Natural killer cell (primary cell): ENCODE data around the gene RASGEF1C. TPM values are rescaled to one million over a fixed set of nuclear protein-coding genes. Genes with fewer than 3 reads are reported as not detected.

Source experiments
- ATAC-seq, 3 donors: fragments of 150-1000 bp in 2 of 3; fragments of 200-7000 bp in 1 of 3; cut with Tn5 transposase; 1 replicate in 1 of 3; 2 replicates in 2 of 3; pipeline ENCODE4 v1.10.0; 2021; ENCODE audit warnings: mild to moderate bottlenecking in 2 of 3, moderate library complexity in 2 of 3
- DNase-seq, 2 donors: peaks; one replicate each; pipeline versions ENCODE4 v3.0.0 to v3.0.0-alpha.2; 2013 to 2021; ENCODE audit warnings: mixed read lengths in 1 of 2
- H3K27ac ChIP-seq: one replicate; pipeline ENCODE4 v1.5.1; 2013; ENCODE audit warnings: mild to moderate bottlenecking, low read length
- H3K27me3 ChIP-seq: one replicate; pipeline ENCODE4 v1.6.1; 2013; ENCODE audit warnings: low read length; ENCODE audit not compliant: control insufficient read depth, insufficient read depth
- H3K36me3 ChIP-seq: one replicate; pipeline ENCODE4 v1.6.1; 2013; ENCODE audit warnings: low read length; ENCODE audit not compliant: control insufficient read depth, insufficient read depth
- H3K4me1 ChIP-seq: one replicate; pipeline ENCODE4 v1.6.1; 2013; ENCODE audit warnings: low read length; ENCODE audit not compliant: control insufficient read depth, insufficient read depth
- H3K4me3 ChIP-seq: one replicate; pipeline ENCODE4 v1.5.1; 2013; ENCODE audit warnings: low read length
- H3K9me3 ChIP-seq: one replicate; pipeline ENCODE4 v1.6.1; 2013; ENCODE audit warnings: low read length; ENCODE audit not compliant: control insufficient read depth, insufficient read depth
- H3K27ac Mint-ChIP-seq, 2 donors: one replicate each; pipeline ENCODE4 v1.8.0; 2022; ENCODE audit warnings: mild to moderate bottlenecking in 2 of 2, mixed read lengths in 2 of 2, moderate library complexity in 1 of 2
- H3K27me3 Mint-ChIP-seq, 2 donors: one replicate each; pipeline ENCODE4 v1.8.0; 2022; ENCODE audit warnings: low read depth in 2 of 2, mixed read lengths in 2 of 2
- H3K36me3 Mint-ChIP-seq: one replicate; pipeline ENCODE4 v1.8.0; 2022; ENCODE audit warnings: mixed read lengths
- H3K4me1 Mint-ChIP-seq, 2 donors: one replicate each; pipeline ENCODE4 v1.8.0; 2022; ENCODE audit warnings: mixed read lengths in 2 of 2
- H3K4me3 Mint-ChIP-seq: one replicate; pipeline ENCODE4 v1.8.0; 2022; ENCODE audit warnings: mild to moderate bottlenecking, moderate library complexity, mixed read lengths
- H3K9me3 Mint-ChIP-seq, 2 donors: one replicate each; pipeline ENCODE4 v1.8.0; 2022; ENCODE audit warnings: mixed read lengths in 2 of 2
- WGBS: methylation state at CpG from one replicate; pipeline ENCODE4 v1.1.7; 2013; ENCODE audit warnings: missing lambda C conversion rate; ENCODE audit not compliant: insufficient coverage; 5-methylcytosine and 5-hydroxymethylcytosine counted together
- intact Hi-C: fragments of 100-400 bp; cut with micrococcal nuclease; formaldehyde crosslinking; loops from one replicate; pipeline ENCODE4 v1.14.2; 2022
- total RNA-seq, 4 donors: library from RNA; stranded (reverse); fragments of 120-200 nt in 1 of 4; gene quantifications; one replicate each; pipeline versions ENCODE4 v1.2.3 to v1.2.4, GENCODE V29; 2013 to 2022
- TF ChIP-seq, protein P1 (sequence below): fragments of 200-600 bp; IDR thresholded peaks from one replicate; pipeline ENCODE4 v1.8.0; 2022; ENCODE audit warnings: antibody characterized with exemption

RASGEF1C gene
- total RNA-seq, 3 donors from 2014 or later (not counting 1 experiment from before 2014, with no cell fraction given): not detected

DNA sequence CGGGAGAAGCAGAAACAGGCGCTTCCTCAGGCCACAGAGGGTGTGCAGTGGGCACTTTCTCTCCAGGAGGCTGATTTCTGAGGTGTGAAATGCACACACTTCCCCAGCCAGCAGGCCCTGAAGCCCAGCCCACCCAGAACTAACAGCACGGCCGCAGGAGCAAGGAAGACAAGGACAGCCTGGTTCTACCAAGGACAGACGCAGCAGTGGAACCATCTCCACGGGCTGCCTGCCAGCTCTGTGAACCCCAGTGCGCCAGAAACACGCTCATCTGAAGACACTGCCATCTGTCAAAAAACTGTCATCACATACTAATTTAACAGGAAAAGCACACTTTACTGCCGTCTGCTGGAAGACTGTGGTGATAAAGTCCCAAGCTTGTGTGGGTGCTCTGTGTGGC lies 42.1 kb upstream of the RASGEF1C start:
- TF ChIP-seq, protein P1, sequence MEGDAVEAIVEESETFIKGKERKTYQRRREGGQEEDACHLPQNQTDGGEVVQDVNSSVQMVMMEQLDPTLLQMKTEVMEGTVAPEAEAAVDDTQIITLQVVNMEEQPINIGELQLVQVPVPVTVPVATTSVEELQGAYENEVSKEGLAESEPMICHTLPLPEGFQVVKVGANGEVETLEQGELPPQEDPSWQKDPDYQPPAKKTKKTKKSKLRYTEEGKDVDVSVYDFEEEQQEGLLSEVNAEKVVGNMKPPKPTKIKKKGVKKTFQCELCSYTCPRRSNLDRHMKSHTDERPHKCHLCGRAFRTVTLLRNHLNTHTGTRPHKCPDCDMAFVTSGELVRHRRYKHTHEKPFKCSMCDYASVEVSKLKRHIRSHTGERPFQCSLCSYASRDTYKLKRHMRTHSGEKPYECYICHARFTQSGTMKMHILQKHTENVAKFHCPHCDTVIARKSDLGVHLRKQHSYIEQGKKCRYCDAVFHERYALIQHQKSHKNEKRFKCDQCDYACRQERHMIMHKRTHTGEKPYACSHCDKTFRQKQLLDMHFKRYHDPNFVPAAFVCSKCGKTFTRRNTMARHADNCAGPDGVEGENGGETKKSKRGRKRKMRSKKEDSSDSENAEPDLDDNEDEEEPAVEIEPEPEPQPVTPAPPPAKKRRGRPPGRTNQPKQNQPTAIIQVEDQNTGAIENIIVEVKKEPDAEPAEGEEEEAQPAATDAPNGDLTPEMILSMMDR: no peak
- H3K27ac ChIP-seq: no peak overlapping the region
- Mint-ChIP-seq H3K4me1 (peaks cover 0 to 5% of the 10 kb centered on the region in 2 donors), H3K4me3 (no peak overlapping the region), H3K27me3 (no peaks in the 10 kb centered on the region), H3K9me3 (peaks cover 9 to 16% of the 10 kb centered on the region in 2 donors), H3K27ac (no peak overlapping the region), H3K36me3 (peaks cover 46% of the 10 kb centered on the region)
- WGBS: 98% methylated on average over 8 of the region's 9 CpGs
- intact Hi-C loops: no loop called here
- DNase-seq (no peak), ATAC-seq (no peak)
- peaks cover 71% of the 10 kb centered on the region for H3K9me3 ChIP-seq
- H3K36me3 ChIP-seq: peaks cover 28% of the 10 kb centered on the region
- H3K27me3 ChIP-seq: no peaks in the 10 kb centered on the region
- no peak overlapping the region for H3K4me3 ChIP-seq
- H3K4me1 ChIP-seq: no peaks in the 10 kb centered on the region

DNA sequence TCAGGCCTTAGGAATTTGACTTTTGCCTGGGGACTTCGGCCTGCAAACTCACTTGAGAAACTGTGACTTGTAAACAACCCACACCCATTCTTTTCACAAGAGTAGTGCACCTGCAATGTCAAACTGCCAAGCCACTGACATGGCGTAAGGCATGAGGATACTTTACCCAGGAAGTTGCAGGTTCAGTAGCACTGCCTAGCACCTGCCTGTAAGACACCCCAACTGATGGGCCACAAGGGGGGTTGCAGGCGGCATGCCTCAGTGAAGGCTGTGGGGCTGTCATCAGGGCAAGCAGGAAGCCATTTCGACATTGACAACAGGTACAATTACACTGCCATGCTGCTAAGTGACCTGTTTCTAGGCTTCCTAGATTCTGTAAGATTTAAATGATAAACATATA lies 41.3 kb upstream of the RASGEF1C start:
- TF ChIP-seq, protein P1: no peak
- DNase-seq: no peak
- Mint-ChIP-seq H3K36me3 (peaks cover 39% of the 10 kb centered on the region), H3K4me1 (peaks cover 0 to 5% of the 10 kb centered on the region in 2 donors), H3K9me3 (peaks cover 6 to 11% of the 10 kb centered on the region in 2 donors), H3K4me3 (no peak overlapping the region), H3K27ac (no peak overlapping the region), H3K27me3 (no peaks in the 10 kb centered on the region)
- H3K36me3 ChIP-seq: peaks cover 28% of the 10 kb centered on the region
- H3K9me3 ChIP-seq: peaks cover 66% of the 10 kb centered on the region
- H3K4me1 ChIP-seq: no peaks in the 10 kb centered on the region
- WGBS: 100% methylated on average over 4 of the region's 4 CpGs
- no peaks in the 10 kb centered on the region for H3K27me3 ChIP-seq
- no peak overlapping the region for H3K27ac ChIP-seq
- no peak overlapping the region for H3K4me3 ChIP-seq
- ATAC-seq: no peak
- intact Hi-C loops: no loop called here

DNA sequence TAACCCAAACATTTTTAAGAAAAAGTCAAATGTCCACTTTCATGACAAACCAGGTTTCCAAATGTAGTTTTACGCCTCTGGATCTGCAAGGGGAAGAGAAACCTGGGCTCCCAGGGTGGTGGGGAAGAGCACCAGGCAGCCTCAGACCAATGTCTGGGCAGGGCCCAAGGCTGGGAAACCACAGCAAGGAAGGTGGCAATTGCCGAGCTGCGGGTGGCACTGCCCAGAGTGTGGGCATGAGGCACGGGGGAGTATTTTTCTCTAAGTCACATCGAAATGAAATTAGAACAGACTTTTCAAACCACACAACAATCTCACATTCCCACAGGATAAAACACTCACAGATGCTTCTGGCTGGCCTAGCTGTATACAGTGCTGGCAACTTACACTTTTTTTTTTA lies 32.6 kb upstream of the RASGEF1C start:
- 86% methylated on average over 5 of the region's 5 CpGs for WGBS
- H3K27me3 Mint-ChIP-seq: no peaks in the 10 kb centered on the region
- Histone ChIP-seq H3K36me3 (peaks cover 34% of the 10 kb centered on the region), H3K9me3 (no peaks in the 10 kb centered on the region), H3K4me3 (no peak overlapping the region), H3K27ac (no peak overlapping the region), H3K4me1 (no peaks in the 10 kb centered on the region), H3K27me3 (no peaks in the 10 kb centered on the region)
- TF ChIP-seq, protein P1: no peak
- H3K36me3 Mint-ChIP-seq: peaks cover 17% of the 10 kb centered on the region
- H3K9me3 Mint-ChIP-seq: no peaks in the 10 kb centered on the region
- intact Hi-C loops: no loop called here
- H3K4me1 Mint-ChIP-seq: no peaks in the 10 kb centered on the region
- ATAC-seq (no peak), DNase-seq (no peak)
- H3K27ac Mint-ChIP-seq: no peak overlapping the region
- H3K4me3 Mint-ChIP-seq: no peak overlapping the region

DNA sequence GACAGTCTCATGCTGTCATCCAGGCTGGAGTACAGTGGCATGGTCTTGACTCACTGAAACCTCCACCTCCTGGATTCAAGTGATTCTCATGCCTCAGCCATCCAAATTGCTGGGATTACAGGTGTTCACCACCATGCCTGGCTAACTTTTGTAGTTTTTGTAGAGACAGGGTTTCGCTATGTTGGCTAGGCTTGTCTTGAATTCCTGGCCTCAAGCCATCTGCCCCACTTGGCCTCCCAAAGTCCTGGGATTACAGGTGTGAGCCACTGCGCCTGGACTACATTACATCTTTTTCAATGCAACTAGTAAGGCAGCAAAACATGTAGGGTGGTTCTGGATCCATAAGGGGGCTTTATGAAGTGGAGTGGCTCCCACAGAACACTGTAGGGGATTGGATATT lies 29.6 kb upstream of the RASGEF1C start:
- peaks cover 45% of the 10 kb centered on the region for H3K36me3 ChIP-seq
- no peak overlapping the region for H3K4me3 ChIP-seq
- intact Hi-C loops: no loop called here
- Mint-ChIP-seq H3K27ac (no peak overlapping the region), H3K4me1 (no peaks in the 10 kb centered on the region), H3K36me3 (peaks cover 18% of the 10 kb centered on the region), H3K27me3 (no peaks in the 10 kb centered on the region), H3K9me3 (no peaks in the 10 kb centered on the region), H3K4me3 (no peak overlapping the region)
- WGBS: 100% methylated on average over 1 of the region's 2 CpGs
- no peaks in the 10 kb centered on the region for H3K9me3 ChIP-seq
- H3K4me1 ChIP-seq: no peaks in the 10 kb centered on the region
- no peaks in the 10 kb centered on the region for H3K27me3 ChIP-seq
- TF ChIP-seq, protein P1: no peak
- ATAC-seq (no peak), DNase-seq (no peak)
- no peak overlapping the region for H3K27ac ChIP-seq
